Hematopoietic multipotent progenitor cell treated with erythropoietin and hydrocortisone succinate and interleukin-3 and kit ligand, for 17 days (in vitro differentiated cells): Measurements from ENCODE around the gene PSMD3.

ENCODE experiments used
- DNase-seq: peaks from one replicate; pipeline ENCODE4 v3.0.0-alpha.2; 2015; ENCODE audit warnings: low spot score

Gene PSMD3

DNA sequence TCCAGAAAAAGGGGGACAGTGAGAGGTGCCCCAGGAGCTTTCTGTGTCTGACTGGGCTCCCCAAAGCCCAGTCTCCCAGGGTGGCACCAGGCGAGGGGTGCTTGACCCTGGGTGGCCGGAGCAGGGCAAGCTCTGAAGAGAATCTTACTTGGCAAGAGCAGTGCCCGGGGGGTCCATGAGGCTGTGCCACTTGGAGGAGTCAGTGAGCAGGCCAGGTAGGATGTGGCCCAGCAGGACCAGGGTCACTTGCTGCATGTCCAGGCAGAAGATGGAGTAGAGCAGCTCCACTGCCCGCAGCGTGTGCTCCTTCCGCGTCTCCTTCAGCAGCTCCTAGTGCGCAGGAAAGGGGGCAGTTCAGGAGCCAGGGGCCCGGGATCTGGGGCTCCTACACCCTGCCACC lies 41.9 kb downstream of the PSMD3 start:
- DNase-seq = no peak

DNA sequence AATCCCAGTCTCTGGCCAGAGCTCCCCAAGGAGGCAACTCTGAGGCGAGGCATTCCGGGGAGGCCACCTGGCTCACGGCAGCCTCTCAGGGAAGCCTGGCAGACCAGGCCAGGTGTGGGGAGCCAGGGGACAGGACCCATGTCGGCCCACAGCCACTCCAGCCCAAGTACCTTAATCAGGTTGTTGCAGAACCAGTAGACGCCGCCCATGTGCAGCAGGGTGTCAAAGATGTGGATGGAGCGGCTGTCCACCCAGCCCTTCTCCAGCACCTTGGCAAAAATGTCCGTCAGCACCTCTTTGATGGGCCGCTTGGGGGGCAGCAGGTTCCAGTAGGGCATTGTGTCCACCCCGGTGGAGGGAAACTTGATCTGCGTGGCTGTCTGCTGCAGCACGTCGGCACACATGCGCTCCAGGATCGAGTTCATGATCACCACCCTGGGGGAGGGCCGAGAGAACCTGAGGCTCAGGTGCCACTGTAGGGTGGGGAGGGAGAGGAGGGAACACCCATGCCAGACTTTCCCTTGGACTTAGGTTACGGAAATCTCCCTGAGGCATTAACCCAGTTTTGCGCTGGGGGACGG lies 42.4 kb downstream of the PSMD3 start:
- DNase-seq = no peak

DNA sequence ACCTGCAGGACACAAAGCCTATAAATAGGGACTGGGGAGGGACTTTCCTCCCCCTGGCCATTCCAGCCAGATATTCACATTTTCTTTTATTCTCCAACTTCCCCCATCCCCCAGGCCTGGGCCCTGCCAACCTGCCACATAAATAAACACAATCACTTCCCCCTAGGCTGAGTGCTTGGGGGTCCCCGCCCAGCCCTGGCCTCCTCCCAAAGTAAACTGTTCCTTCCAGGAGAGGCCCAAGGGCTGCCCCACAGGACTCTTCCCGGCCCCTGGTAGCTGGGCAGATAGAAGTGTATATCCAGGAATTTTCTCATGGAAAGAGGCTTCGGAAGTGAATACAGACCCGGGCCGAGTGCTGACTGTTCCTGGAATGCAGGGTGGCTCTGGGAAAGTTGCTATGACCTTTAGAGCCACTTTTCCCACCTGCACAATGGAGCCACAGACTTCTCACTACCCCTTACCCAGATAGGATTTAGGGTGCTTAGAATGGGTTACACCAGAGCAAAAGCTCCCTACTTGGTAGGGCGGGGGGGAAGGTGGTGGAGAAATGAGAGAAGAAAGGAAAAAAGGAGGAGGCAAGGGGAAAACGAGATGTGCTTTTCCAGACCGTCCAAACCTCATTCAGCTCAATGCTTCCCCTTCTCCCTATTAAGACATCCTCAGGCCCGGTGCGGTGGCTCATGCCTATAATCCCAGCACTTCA lies 43.1 kb downstream of the PSMD3 start:
- no peak for DNase-seq

DNA sequence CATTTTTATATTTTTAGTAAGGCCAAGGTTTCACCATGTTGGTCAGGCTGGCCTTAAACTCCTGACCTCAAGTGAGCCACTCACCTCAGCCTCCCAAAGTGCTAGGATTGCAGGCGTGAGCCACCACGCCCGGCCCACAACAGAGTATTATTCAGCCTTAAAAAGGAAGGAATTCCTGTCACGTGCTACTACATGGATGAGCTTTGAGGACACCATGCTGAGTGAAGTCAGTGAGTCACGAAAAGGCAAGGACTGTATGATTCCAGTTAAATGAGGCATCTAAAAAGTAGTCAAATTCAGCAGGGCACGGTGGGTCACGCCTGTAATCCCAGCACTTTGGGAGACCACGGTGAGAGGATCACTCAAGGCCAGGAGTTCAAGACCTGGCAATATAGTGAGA lies 44.3 kb downstream of the PSMD3 start:
- no peak for DNase-seq

DNA sequence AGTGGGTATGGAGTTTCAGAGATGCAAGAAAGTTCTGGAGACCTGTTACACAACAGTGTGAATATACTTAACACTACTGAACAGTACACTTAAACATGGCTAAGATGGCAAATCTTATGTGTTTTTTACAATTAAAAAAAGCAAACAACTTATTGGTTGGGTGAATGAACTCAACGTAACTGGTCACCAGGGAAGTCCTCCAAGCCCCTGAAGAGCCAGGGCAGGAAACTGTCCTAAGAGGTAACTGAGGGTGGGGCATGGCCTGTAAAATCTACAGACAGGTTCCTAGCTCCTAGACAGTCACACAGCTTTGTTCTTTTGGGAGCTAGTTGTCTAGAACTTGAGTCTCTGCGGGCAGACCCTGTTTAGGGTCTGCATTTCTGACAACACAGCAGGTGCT lies 45.0 kb downstream of the PSMD3 start:
- DNase-seq = no peak

DNA sequence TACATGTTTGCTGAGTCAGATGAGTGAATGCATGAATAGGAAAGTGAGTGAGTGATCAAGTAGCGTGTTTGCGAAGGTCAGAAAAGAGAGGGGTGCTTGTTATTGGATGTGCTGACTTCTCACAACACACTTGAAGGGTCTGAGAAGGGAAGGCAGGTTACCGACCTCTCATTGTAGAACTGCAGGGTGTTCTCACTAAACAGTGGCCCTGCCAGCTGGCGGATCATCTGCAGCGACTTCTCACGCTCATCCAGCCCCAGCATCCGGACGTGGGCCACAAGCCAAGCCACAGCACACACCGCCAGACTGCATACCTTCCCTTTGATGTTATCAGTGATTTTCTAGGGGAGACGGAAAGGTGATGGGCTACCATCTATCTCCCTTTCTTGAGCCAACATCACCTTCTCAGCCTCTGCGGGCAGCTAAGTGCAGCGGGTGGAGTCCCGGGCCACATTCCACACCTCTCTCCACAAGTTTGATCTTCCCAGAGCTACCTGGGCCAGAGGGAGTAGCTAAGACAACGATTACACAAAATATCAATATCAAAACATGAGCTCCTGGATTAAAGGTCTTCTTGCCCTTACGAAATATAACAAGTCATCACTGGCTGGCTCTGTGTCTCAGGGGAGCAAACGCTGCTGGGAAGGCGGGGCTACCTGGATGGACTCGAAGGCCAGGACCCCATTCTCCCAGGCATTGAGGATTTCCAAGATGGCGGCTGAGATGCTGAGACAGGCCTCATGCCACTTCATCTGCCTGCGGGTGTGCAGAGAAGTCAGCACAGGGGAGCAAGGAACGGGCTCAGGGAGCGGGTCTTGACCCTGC lies 45.6 kb downstream of the PSMD3 start:
- DNase-seq = no peak

DNA sequence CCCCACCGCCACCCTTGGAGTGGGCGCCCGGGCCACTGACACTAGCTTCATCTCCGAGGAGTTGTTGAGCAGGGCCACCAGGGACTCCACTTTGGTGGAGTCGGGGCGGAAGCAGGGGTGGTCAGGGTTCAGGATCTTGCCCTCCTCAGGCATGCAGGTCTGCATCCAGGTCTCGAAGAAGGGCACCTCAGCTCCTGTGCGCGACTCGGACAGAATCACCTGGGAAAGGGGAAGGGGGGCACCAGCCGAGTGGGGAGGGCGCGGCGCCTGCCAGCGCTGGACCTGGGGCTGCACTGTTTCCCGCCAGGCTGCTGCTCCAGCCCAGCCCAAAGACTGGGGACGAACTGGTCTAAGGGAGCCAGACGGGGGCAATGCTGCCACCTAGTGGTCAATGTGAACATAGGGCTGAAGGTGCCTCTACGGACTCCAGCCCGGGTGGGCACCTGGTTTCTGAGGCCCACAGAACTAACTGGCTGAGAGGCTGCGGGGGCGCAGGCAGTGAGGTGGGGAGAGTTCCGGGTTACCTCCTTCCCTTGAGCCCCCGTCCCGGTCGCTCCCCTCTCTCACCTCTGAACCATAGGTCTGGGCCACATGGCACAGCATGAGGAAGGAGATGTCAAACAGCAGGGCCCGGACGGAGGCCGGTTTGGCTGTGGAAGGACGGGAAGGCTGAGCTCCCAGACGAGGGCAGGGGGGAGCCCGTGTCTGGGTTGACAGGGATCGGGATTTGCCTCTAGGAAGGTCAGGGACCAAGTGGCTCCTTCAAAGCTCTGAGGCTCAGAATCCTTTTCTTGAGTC lies 46.4 kb downstream of the PSMD3 start:
- peak; percentile 89 for DNase-seq

DNA sequence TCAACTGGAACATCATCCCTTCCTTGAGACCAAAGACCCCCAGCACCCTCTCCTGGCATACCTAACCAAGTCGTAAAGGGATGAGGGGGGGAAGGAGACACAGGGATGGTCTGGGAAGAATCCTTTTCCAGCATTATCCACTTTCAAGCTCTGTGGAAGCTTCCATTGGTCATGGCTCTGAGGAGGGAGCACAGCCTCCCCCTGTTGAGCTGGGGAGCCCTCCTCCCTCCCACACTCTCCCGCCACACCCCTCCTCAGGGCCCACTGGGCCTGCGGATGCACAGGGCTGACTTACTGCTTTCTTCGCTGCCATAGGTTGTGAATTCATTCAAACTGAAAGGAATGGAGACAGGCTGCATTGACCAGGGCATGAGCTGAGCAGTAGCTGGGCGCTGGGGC lies 47.0 kb downstream of the PSMD3 start:
- DNase-seq = no peak

DNA sequence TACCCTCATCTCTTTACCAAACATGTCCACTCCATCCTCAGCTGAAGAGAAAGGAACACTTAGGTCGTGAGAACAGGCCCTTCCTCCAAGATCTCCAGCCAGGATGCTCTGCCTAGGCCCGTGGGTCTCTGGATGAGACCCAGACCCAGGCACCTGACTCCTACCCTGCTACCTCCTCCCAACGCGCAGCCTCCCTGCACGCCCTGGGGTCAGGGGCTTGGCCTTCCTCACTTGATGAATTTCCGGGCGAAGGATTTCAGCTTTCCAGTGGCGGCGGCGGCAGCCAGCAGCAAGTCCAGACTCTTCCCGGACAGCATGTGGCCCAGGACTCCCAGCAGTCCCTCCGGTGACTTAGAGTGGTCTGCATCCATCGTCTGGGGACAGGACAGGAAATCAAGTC lies 48.0 kb downstream of the PSMD3 start:
- no peak for DNase-seq

DNA sequence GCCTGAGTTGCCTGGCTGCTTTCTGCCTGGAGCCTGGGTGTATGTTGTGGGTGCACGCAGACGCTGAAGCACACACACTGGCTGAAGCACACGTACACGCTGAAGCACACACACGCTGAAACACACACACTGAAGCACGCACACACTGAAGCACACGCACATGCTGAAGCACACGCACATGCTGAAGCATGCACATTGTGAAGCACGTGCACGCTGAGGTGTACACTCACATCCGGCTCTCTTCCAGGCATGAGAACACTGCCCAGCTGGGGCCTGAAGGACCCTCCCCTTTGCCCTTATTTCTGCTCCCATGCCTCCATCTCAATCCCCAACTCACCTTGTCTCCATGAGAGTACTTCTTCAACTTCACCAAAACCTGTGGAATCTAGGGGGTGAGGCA lies 51.1 kb downstream of the PSMD3 start:
- DNase-seq = no peak

DNA sequence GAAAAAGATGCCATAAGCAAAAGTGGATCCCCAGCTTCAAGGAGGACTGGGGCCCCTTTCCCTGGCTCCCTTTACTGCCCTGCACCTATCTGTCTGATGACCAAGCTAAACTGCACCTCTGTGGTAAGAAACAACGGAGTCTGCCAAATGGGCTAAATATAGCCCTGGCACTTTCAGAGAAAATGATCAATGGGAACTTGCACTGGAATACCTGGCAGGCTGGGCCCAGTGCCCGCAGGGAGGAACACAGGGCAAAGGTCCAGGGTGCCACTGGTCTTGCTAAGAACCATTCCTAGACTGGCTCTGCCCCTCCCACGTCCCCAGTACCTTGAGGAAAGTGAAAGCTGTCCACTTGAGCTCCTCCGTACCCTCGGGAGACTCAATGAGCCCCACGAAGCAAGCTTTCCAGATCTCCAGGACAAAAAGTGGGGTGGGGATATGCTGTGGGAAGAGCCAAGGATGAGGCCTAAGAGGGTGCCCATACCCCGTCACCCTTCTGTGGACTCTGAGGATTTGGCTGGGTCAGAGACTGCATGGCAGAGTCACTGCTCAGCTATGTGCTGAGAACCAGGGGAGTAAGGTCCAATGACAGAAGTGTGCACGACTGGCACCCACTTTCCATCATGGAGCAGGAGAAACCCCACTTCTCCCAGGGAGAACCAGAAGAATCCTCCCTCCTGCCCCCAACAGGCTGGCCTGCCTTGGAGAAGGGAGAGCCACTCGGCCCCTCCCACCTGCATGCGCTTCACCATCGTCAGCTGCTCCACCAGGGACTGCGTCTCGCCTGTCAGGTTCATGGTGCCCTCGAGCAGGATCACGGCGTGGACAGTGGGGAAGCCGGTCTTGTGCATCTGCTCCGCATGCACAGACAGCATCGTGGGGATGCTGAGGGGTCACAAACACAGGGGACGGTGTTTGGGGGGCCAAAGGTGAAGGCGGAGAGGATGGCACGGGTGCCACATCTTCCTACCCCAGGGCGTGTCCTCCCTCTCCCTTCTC lies 52.0 kb downstream of the PSMD3 start:
- DNase-seq = no peak

DNA sequence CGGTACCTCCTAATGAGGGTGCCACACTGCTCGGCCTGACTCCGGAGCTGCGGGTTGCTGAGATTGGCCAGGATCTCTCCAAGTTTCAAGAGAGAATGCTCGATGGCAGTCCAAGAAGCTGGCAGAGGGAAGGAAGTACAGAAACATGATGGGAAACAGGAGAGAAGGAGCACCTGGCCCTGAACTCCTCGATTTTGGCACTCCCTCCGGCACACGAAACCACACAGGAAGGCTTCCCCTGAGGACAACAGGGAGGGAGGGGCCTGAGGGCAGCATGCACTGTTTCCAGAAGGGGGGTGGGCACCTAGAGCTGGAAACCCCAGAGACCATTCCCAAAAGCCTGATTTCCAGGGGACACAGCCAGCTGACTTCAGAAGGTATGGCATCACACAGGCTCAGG lies 52.7 kb downstream of the PSMD3 start:
- DNase-seq = no peak

DNA sequence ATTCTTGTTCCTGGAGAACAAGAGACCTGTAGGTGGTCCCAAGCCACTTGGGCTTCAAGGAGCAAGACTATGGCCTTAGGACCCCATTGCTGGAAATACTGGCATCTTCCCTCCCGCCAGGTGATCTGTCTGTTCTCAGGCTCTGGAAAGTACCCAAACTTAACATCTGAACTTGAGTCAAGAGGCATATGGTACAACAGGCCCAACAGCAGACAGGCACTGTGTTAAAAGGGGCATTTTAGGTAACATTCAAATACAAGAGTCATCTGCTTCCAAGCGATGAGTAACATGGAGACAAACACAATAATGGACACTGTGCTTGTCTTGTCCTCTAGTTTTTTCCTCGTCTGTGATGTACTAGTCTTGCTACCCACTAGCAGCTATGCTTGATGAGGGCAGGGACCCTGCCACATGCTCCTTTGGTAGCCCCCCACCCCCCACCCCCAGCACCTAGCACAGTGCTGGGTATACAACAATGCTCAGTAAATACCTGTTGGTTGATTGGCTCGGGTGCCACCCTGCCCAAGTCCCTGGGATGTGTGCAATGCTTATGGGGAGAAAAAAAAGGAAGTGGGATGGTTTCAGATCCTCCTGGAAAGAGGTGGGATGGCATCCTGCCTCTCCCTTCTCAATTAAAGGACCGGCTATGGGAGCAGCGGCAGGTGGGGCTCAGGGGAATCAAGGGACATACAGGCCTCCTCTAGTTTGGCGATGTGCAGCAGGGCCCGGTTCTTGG lies 54.0 kb downstream of the PSMD3 start:
- DNase-seq = no peak

DNA sequence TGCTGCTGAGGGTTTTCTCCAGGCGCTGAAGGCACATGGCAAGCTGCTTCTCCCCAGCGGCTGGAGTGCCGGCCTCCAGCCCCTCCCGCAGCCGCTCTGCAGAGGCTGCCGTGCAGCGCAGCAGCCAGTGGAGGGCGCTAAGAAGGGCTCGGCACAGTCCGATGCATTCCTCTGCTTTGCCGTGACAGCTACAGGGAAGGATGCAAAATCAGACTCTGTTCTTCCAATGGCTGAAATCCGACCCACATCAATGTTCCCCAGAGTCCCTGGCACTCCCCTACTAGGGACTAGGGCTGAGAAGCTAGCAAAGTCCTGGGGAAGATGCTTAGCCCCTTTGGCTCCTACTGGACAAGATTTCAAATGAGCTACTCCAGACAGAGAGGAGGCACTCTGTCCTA lies 54.6 kb downstream of the PSMD3 start:
- DNase-seq = no peak

DNA sequence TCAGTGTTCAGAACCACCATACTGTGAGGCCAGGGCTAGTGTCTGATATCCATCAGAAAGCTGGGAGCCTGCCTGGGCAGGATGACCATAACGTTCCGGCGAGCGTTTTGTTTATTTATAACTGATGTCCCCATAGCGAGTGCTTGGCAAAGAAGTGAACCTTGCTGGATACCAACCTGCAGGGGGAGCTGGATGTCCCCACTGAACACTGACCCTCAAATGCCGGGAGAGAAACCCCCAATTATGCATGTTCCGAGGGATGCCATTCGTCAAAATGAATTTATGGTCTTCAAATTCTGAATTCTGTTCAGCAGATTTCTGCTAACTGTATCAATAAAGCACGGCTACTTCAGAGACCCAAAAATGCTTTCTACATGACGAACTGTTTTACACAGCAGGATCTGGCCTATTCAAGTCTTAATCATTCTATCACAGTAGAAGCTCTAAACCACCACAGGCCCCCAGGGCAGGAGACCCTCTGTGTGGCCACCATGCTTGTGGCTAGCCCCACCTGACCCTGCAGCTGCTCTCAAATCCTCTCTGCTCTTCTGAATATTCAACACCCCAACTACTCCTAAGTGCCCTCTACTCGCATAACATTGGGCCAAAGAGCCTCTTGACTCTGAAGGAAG lies 58.4 kb downstream of the PSMD3 start:
- DNase-seq = peak; percentile 46

DNA sequence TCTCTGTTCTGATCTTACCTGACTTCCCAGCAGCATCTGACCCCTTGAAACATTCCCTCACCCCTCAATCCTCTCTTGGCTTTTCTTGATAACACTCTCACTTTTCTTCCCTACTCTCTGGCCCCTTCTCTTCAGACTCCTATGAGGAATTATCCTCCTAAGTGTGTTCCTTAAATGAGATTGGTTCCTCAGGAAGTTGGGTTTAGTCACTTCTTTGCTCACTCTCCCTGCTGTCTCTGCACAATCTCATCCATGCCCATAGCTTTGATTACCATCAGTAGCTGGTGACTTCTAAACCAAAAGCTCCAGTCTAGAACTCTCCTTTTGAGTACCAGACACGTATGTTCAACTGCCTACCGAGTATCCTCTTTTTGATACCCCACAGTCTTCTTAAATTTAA lies 60.6 kb downstream of the PSMD3 start:
- DNase-seq = no peak
